GM18951 (cell line): ENCODE results near the gene TMEM116.

Source experiments
- POLR2A ChIP-seq: IDR thresholded peaks from 4 replicates; pipeline ENCODE4 v1.6.1; 2011; ENCODE audit warnings: mild to moderate bottlenecking; ENCODE audit not compliant: insufficient read length, insufficient read depth; ENCODE audit errors: extremely low read depth
- in situ Hi-C: fragments of 300-500 bp; cut with MboI; formaldehyde crosslinking; loops from one replicate; pipeline ENCODE4 v1.12.0; 2022; ENCODE audit warnings: low sequenced_read_pairs, mixed read lengths, inconsistent platforms; ENCODE audit not compliant: unreplicated experiment

The TMEM116 gene

GRCh38 chr12:111886662-111887545, 126.1 kb downstream of the TMEM116 start:
- in situ Hi-C loops = no loop called here
- no peak for TF ChIP-seq POLR2A

GRCh38 chr12:111881716-111882115, 131.2 kb downstream of the TMEM116 start:
- TF ChIP-seq POLR2A = no peak
- in situ Hi-C loops = no loop called here
